ENCODE measurements around the gene FBF1. TPM values are rescaled to one million over a fixed set of nuclear protein-coding genes. Genes with fewer than 3 reads are reported as not detected.
A peak's percentile ranks its signal among the peaks of the same experiment; 100 is the strongest.
"Not testable (repeated sequence)": the region's sequence is repeated elsewhere in the genome, so short reads cannot be mapped to it uniquely, and the experiment has no call there.

Gene FBF1
- total RNA-seq, 2 experiments from 2014 or later: 13.2 to 16.2 TPM

DNA sequence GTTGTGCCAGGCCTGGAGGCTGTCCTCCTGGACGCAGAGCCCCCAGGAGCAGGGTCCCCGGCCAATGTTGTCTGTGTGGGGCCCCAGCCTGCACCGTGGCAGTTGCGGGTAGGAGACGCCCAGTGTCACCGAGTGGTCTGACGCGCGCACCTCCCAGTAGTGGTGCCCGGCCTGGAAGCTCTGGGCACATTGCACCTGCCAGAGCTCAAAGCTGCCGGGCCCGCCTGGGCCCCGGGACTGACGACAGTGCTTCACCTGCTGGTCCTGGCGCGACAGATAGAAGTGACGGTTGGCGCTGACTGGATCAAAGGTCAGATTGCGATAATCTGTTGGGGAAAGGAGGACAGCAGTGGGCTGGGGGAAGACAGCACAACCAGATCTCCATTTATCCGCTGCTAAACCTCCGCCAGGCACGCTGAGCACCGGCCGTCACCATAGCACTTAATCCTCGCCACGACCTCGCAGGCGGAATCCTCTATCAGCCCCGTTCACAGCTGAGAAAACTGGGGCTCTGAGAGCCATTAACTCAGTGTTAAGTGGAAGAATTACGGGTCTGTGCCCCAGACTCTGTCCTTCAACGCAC, 49.7 kb downstream of the FBF1 start:
- TF ChIP-seq, protein P1, sequence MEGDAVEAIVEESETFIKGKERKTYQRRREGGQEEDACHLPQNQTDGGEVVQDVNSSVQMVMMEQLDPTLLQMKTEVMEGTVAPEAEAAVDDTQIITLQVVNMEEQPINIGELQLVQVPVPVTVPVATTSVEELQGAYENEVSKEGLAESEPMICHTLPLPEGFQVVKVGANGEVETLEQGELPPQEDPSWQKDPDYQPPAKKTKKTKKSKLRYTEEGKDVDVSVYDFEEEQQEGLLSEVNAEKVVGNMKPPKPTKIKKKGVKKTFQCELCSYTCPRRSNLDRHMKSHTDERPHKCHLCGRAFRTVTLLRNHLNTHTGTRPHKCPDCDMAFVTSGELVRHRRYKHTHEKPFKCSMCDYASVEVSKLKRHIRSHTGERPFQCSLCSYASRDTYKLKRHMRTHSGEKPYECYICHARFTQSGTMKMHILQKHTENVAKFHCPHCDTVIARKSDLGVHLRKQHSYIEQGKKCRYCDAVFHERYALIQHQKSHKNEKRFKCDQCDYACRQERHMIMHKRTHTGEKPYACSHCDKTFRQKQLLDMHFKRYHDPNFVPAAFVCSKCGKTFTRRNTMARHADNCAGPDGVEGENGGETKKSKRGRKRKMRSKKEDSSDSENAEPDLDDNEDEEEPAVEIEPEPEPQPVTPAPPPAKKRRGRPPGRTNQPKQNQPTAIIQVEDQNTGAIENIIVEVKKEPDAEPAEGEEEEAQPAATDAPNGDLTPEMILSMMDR (IDR thresholded peaks at IDR 0.05): no peak
- H3K27me3 Mint-ChIP-seq: no peaks in the 10 kb centered on the region
- no peak overlapping the region for H3K4me3 Mint-ChIP-seq
- ChIA-PET CTCF (interaction anchor here (1.3 to 9.8 kb wide), 3 partner anchors 13 to 30 kb away, joined by 3 to 78 read pairs (median 8); partner anchors contain the start of gene TRIM47), POLR2A (interaction anchor here (1.1 to 1.8 kb wide), 4 partner anchors 9 to 35 kb away, joined by 3 to 4 read pairs (median 4); no protein-coding TSS in a partner anchor)
- intact Hi-C loops (cut with micrococcal nuclease): no loop called here
- no peak for DNase-seq
- peaks cover 18% of the 10 kb centered on the region for H3K36me3 Mint-ChIP-seq (ENCODE audit: low read depth)
- H3K27ac Mint-ChIP-seq: no peak overlapping the region
- H3K4me1 Mint-ChIP-seq (ENCODE audit: low read depth): peaks cover 22% of the 10 kb centered on the region
- no peaks in the 10 kb centered on the region for H3K9me3 Mint-ChIP-seq
- no peak for ATAC-seq

DNA sequence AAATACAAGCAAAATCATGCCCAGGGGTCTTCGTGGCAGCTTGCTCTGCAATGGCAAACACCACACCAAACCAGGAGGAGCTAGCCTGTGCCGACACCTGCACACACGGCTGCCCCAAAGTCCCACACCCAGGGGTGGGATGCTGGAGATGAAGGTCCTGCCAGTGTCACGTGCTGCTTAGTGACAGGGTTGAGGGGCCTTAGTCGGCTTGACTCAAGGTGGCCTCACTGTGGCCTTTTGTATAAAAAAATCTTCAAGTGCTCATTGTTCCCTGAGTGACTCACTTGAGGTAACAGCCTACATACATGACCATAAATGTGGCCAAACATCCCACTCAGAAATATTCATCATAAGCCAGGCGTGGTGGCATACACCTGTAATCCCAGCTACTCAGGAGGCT, 51.4 kb downstream of the FBF1 start:
- POLR2A ChIA-PET: interaction anchor here (1.0 to 1.1 kb wide), 3 partner anchors 9 to 11 kb away, joined by 3 read pairs; partner anchors contain the start of gene TRIM47
- intact Hi-C loops (cut with micrococcal nuclease): no loop called here
- H3K9me3 Mint-ChIP-seq: no peaks in the 10 kb centered on the region
- H3K4me3 Mint-ChIP-seq: no peak overlapping the region
- peaks cover 13% of the 10 kb centered on the region for H3K4me1 Mint-ChIP-seq (ENCODE audit: low read depth)
- peaks cover 10% of the 10 kb centered on the region for H3K36me3 Mint-ChIP-seq (ENCODE audit: low read depth)
- peak; percentile 24 for DNase-seq
- CTCF ChIA-PET: interaction anchor here (0.6 to 9.8 kb wide), 5 partner anchors 8 to 107 kb away, joined by 3 to 78 read pairs (median 3); partner anchors contain the start of gene TRIM47
- TF ChIP-seq, protein P1 (IDR thresholded peaks at IDR 0.05): no peak
- ATAC-seq: peak; percentile 71
- H3K27me3 Mint-ChIP-seq: no peaks in the 10 kb centered on the region
- H3K27ac Mint-ChIP-seq: peak overlapping the region; percentile 46

DNA sequence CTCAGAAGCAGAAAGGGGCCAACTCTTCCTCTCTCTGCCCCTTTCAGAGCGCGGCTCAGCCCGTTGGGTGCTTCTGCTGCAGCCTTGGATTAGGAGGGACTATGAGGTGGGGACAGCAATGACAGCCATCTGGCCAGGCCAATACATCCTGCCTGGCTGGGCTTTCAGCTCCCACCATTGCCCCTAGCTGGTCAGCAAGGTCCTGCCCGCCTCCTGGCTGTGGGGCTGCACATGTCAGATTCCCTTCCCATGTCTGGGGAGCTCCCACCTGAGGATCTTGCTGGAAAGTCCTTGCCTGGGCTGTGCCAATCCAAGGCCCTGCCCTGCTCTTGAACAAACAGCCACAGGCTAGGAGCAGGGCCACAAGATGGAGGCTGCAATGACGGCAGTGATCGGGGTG, 52.4 kb downstream of the FBF1 start:
- peaks cover 7% of the 10 kb centered on the region for H3K36me3 Mint-ChIP-seq (ENCODE audit: low read depth)
- no peak overlapping the region for H3K4me3 Mint-ChIP-seq
- ChIA-PET POLR2A (no interaction called here), CTCF (interaction anchor here (0.6 to 1.1 kb wide), 3 partner anchors 11 to 126 kb away, joined by 3 to 4 read pairs (median 3); no protein-coding TSS in a partner anchor)
- TF ChIP-seq, protein P1 (IDR thresholded peaks at IDR 0.05): no peak
- H3K27ac Mint-ChIP-seq: no peak overlapping the region
- H3K9me3 Mint-ChIP-seq: no peaks in the 10 kb centered on the region
- H3K27me3 Mint-ChIP-seq: no peaks in the 10 kb centered on the region
- DNase-seq (no peak), ATAC-seq (no peak)
- H3K4me1 Mint-ChIP-seq (ENCODE audit: low read depth): peaks cover 8% of the 10 kb centered on the region
- intact Hi-C loops (cut with micrococcal nuclease): no loop called here

DNA sequence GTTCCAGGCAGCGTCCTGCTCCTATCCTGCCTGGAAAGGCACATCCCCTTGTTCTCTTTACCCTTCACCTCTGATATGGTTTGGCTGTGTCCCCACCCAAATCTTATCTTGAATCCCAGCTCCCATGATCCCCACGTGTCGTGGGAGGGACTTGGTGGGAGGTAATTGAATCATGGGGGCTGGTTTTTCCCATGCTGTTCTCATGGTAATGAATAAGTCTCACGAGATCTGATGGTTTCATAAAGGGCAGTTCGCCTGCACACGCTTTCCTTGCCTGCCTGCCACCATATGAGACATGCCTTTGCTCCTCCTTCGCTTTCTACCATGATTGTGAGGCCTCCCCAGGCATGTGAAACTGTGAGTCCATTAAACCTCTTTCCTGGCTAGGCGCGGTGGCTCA, 55.0 kb downstream of the FBF1 start:
- H3K9me3 Mint-ChIP-seq; H3K27me3 Mint-ChIP-seq; DNase-seq; H3K27ac Mint-ChIP-seq; H3K4me3 Mint-ChIP-seq; intact Hi-C loops (cut with micrococcal nuclease); ATAC-seq; H3K36me3 Mint-ChIP-seq (ENCODE audit: low read depth): not testable (repeated sequence)
- CTCF ChIA-PET: interaction anchor here (2.2 kb wide), 1 partner anchor 24 kb away, joined by 8 read pairs; no protein-coding TSS in a partner anchor
- POLR2A ChIA-PET: interaction anchor here (1.2 kb wide), 2 partner anchors 9 to 10 kb away, joined by 3 to 4 read pairs; no protein-coding TSS in a partner anchor
- H3K4me1 Mint-ChIP-seq (ENCODE audit: low read depth): peaks cover 11% of the 10 kb centered on the region

DNA sequence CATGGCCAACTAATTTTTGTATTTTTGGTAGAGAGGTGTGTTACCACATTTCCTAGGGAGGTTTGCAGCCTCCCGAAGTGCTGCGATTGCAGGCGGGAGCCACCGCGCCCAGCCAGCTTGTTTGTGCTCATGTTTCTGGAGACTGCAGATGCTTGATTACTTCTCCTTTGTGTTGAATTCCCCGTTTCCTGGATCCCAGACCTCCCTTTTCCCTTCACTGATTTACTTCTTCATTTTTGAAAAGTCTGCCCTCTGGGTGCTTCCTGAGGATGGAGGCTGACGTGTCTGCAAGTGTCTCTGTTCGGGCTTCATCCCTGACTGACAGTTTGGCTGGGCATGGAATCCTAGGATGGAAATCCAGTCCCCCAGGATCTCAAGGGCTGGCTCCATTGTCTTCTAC, 55.4 kb downstream of the FBF1 start:
- POLR2A ChIA-PET: interaction anchor here (1.2 kb wide), 2 partner anchors 8 to 10 kb away, joined by 3 to 4 read pairs; no protein-coding TSS in a partner anchor
- CTCF ChIA-PET: interaction anchor here (2.2 kb wide), 1 partner anchor 24 kb away, joined by 8 read pairs; no protein-coding TSS in a partner anchor
- H3K27ac Mint-ChIP-seq: no peak overlapping the region
- TF ChIP-seq, protein P1 (IDR thresholded peaks at IDR 0.05): no peak
- no peak overlapping the region for H3K4me3 Mint-ChIP-seq
- H3K9me3 Mint-ChIP-seq: no peaks in the 10 kb centered on the region
- no peaks in the 10 kb centered on the region for H3K27me3 Mint-ChIP-seq
- intact Hi-C loops (cut with micrococcal nuclease): no loop called here
- H3K36me3 Mint-ChIP-seq (ENCODE audit: low read depth): peaks cover 2% of the 10 kb centered on the region
- DNase-seq (no peak), ATAC-seq (no peak)
- peaks cover 9% of the 10 kb centered on the region for H3K4me1 Mint-ChIP-seq (ENCODE audit: low read depth)

Data from activated CD8-positive, alpha-beta T cell treated with anti-CD3 and anti-CD28 coated beads for 36 hours (primary cell).